DMS153 treated with DMSO at 0.1 percent for 48 hours (cell line): ENCODE results near the gene PREPL.
"Not testable (repeated sequence)": the region's sequence is repeated elsewhere in the genome, so short reads cannot be mapped to it uniquely, and the experiment has no call there.

Experiments
- DNase-seq: peaks from one replicate; lab custom pipeline; 2025; ENCODE audit not compliant: unreplicated experiment; lab: John Stamatoyannopoulos, UW

PREPL gene

GRCh38 chr2:44349506-44349905, 11.8 kb downstream of the PREPL start:
- DNase-seq, result no peak

GRCh38 chr2:44348400-44348799, 12.9 kb downstream of the PREPL start:
- no peak for DNase-seq

- no peak for DNase-seq
Observed at GRCh38 chr2:44347526-44347925, 13.8 kb downstream of the PREPL start.

- no peak for DNase-seq
Observed at GRCh38 chr2:44342854-44343253, 18.4 kb downstream of the PREPL start.

GRCh38 chr2:44335806-44336538, 25.3 kb downstream of the PREPL start:
- DNase-seq, result no peak

GRCh38 chr2:44333994-44334393, 27.3 kb downstream of the PREPL start:
- DNase-seq, result no peak

GRCh38 chr2:44330801-44331200, 30.5 kb downstream of the PREPL start:
- DNase-seq, result no peak

- no peak for DNase-seq
Observed at GRCh38 chr2:44329343-44329742, 32.0 kb downstream of the PREPL start.

GRCh38 chr2:44328750-44329149, 32.5 kb downstream of the PREPL start:
- DNase-seq, result no peak

- DNase-seq, result no peak
Observed at GRCh38 chr2:44326548-44327264, 34.6 kb downstream of the PREPL start.

GRCh38 chr2:44325897-44326296, 35.4 kb downstream of the PREPL start:
- no peak for DNase-seq

GRCh38 chr2:44324971-44325426, 36.3 kb downstream of the PREPL start:
- no peak for DNase-seq

- DNase-seq, result no peak
Observed at GRCh38 chr2:44321360-44321759, 39.9 kb downstream of the PREPL start.

- DNase-seq, result no peak
Observed at GRCh38 chr2:44320832-44321231, 40.5 kb downstream of the PREPL start.

- DNase-seq, result no peak
Observed at GRCh38 chr2:44315945-44316344, 45.3 kb downstream of the PREPL start.

- DNase-seq, result no peak
Observed at GRCh38 chr2:44314362-44314761, 46.9 kb downstream of the PREPL start.

- no peak for DNase-seq
Observed at GRCh38 chr2:44310287-44310686, 51.0 kb downstream of the PREPL start.

- DNase-seq, result no peak
Observed at GRCh38 chr2:44305882-44306281, 55.4 kb downstream of the PREPL start.

- DNase-seq, result no peak
Observed at GRCh38 chr2:44304258-44304657, 57.0 kb downstream of the PREPL start.

GRCh38 chr2:44303766-44304165, 57.5 kb downstream of the PREPL start:
- not testable (repeated sequence) for DNase-seq

GRCh38 chr2:44301111-44301510, 60.2 kb downstream of the PREPL start:
- DNase-seq, result no peak

- no peak for DNase-seq
Observed at GRCh38 chr2:44299635-44300034, 61.7 kb downstream of the PREPL start.
